Endothelial cell (in vitro differentiated cells): Measurements from ENCODE around the gene HTRA1. TPM values are rescaled to one million over a fixed set of nuclear protein-coding genes. Genes with fewer than 3 reads are reported as not detected.

Experiments
- DNase-seq: peaks from one replicate; pipeline ENCODE4 v3.0.0; 2021; ENCODE audit warnings: low spot score
- H3K27ac Mint-ChIP-seq: one replicate; pipeline ENCODE4 v1.8.0; 2021; ENCODE audit warnings: mixed read lengths, inconsistent platforms; ENCODE audit not compliant: unreplicated experiment
- H3K27me3 Mint-ChIP-seq: one replicate; pipeline ENCODE4 v1.8.0; 2021; ENCODE audit warnings: mild to moderate bottlenecking, moderate library complexity, mixed read lengths, inconsistent platforms; ENCODE audit not compliant: unreplicated experiment
- H3K36me3 Mint-ChIP-seq: one replicate; pipeline ENCODE4 v1.8.0; 2021; ENCODE audit warnings: mild to moderate bottlenecking, low read depth, mixed read lengths, inconsistent platforms; ENCODE audit not compliant: unreplicated experiment
- H3K4me1 Mint-ChIP-seq: one replicate; pipeline ENCODE4 v1.8.0; 2021; ENCODE audit warnings: mild to moderate bottlenecking, mixed read lengths, inconsistent platforms; ENCODE audit not compliant: unreplicated experiment
- H3K4me3 Mint-ChIP-seq: one replicate; pipeline ENCODE4 v1.8.0; 2021; ENCODE audit warnings: mild to moderate bottlenecking, mixed read lengths, inconsistent platforms; ENCODE audit not compliant: unreplicated experiment
- H3K9me3 Mint-ChIP-seq: one replicate; pipeline ENCODE4 v1.8.0; 2021; ENCODE audit warnings: mixed read lengths, inconsistent platforms; ENCODE audit not compliant: unreplicated experiment
- total RNA-seq: library from RNA; stranded (reverse); fragmentation: NEBNext Ultra II Directional; extraction: Animal tissue kit (Norgen Biotek cat#: 25700); gene quantifications from one replicate; pipeline ENCODE4 v1.2.1, GENCODE V29; 2021; ENCODE audit not compliant: unreplicated experiment
- TF ChIP-seq, protein P1 (sequence below): fragments of 200-600 bp; sonication (generic); IDR thresholded peaks from one replicate; pipeline ENCODE4 v1.5.0; 2021; ENCODE audit warnings: antibody characterized with exemption; ENCODE audit not compliant: unreplicated experiment

The HTRA1 gene
- total RNA-seq, 1 donor from 2014 or later: 72.3 TPM

DNA sequence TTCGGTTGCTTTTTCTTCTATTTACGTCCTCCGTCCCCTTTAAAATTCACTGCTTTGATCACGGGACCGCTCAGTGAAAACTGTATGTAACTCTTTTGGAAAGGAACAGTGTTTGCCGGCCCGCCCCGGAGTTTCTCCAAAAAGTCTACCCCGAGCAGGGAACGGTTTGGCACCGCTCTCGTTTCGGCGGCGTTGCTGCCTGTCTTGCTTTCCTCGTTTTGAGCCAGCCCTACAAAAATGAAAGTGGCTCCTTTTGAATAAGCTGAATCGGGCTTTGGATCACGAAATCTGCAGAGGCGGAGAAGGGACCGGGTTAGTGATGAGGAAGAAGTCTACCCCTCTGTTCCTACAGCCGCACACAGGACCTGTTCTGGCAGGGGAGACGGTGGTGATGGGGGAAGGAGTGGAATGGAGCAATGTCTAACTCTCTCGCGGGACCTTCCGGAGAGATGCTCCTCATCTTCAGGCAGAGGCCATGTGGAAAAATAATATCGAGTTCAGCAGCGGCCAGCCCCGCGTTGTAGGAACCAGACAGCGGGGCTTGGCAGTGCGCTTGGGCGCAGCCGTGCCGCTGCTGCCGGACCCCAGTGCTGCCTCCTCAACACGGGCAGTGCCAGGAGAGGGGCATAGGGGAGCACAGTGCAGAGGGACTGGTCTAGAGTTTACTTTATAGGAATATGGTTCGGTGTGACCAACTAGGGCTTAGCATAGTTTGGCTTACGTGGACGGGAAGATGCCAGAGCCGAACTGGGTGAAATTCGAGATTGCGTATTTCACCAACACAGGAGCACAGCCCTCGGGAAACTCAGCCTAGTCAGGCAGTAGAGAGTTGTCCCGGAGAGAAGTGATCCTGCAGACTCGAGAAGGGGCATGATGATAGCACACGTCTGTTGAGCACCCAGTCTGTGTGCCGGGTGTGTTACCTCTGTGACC lies 1.4 kb downstream of the HTRA1 start:
- no peak for DNase-seq
- TF ChIP-seq, protein P1, sequence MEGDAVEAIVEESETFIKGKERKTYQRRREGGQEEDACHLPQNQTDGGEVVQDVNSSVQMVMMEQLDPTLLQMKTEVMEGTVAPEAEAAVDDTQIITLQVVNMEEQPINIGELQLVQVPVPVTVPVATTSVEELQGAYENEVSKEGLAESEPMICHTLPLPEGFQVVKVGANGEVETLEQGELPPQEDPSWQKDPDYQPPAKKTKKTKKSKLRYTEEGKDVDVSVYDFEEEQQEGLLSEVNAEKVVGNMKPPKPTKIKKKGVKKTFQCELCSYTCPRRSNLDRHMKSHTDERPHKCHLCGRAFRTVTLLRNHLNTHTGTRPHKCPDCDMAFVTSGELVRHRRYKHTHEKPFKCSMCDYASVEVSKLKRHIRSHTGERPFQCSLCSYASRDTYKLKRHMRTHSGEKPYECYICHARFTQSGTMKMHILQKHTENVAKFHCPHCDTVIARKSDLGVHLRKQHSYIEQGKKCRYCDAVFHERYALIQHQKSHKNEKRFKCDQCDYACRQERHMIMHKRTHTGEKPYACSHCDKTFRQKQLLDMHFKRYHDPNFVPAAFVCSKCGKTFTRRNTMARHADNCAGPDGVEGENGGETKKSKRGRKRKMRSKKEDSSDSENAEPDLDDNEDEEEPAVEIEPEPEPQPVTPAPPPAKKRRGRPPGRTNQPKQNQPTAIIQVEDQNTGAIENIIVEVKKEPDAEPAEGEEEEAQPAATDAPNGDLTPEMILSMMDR: no peak
- H3K27ac Mint-ChIP-seq: no peak overlapping the region
- H3K4me3 Mint-ChIP-seq: peak overlapping the region; percentile 94
- H3K4me1 Mint-ChIP-seq: peaks cover 15% of the 10 kb centered on the region
- H3K27me3 Mint-ChIP-seq: peaks cover 12% of the 10 kb centered on the region
- peaks cover 6% of the 10 kb centered on the region for H3K36me3 Mint-ChIP-seq
- H3K9me3 Mint-ChIP-seq: no peaks in the 10 kb centered on the region

DNA sequence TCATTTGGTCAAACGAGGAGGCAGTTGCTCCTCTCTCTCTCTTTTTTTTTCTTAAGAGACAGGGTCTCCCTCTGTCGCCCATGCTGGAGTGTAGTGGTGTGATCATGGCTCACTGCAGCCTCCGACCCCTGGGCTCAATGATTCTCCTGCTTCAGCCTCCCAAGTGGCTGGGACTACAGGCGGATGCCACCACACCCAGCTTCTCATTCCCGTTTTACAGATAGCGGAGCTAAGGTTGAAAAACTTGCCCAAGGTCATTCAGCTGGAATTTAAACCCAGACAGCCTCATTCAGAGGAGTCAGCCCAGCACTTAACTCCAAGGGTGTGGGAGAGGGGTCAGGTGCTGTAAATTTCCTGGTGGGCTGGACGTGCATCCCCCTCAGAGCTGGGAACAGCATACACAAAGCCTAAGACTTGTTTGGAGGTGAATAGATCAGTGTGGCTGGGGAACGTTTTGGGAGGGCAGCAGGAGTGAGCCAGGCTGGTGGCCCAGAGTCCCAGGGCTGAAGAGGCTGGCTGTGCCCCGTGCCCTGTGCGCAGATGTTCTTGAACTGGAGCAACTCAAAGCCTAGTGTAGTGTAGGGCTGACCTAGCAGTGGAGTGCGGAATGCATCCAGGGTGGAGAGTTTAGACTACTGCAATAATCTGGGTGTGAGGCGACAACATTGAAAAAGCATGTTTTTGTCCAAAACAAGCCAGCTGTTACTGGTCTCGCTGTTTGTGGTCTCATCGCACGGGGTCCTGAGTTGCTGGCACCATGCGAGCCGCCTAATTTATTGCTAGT lies 2.3 kb downstream of the HTRA1 start:
- Mint-ChIP-seq H3K27ac (no peak overlapping the region), H3K9me3 (no peaks in the 10 kb centered on the region), H3K27me3 (peaks cover 11% of the 10 kb centered on the region), H3K4me3 (peak overlapping the region; percentile 71), H3K4me1 (peaks cover 11% of the 10 kb centered on the region), H3K36me3 (peaks cover 6% of the 10 kb centered on the region)
- DNase-seq: no peak
- TF ChIP-seq, protein P1: no peak

DNA sequence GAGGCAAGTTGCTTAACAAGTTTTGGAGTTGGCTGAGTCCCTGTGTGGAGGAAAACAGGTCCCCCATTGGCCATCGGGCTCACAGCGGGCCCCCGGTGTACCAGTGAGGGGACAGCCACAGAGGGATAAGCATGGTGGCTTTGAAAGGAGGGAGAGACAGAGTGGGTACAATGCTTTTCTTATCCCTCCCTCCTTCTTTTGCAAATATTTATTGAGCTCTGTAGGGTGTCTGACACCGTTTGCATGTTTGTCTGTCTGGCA lies 2.8 kb downstream of the HTRA1 start:
- no peak for DNase-seq
- Mint-ChIP-seq H3K9me3 (no peaks in the 10 kb centered on the region), H3K27ac (no peak overlapping the region), H3K4me3 (no peak overlapping the region), H3K36me3 (peaks cover 6% of the 10 kb centered on the region), H3K4me1 (peaks cover 11% of the 10 kb centered on the region), H3K27me3 (peaks cover 10% of the 10 kb centered on the region)
- TF ChIP-seq, protein P1: no peak

DNA sequence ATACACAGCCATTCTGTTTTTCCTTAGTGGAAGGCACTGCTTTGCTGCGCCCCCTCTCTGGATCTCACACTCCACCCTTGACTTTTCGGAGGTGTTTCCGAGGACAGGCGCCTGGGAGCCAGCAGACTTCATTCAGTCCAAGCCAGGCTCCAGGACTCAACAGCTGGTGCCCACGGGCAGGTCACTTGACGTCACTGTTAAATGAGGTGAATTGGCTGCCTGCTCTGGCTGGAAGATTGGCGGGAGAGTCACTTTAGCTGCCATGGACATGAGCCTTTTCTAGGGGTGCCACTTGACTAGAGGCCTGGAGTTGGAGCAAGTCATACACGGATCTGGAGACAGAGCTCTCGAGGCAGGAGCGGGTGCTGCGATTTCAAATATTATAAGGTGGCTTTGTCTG lies 3.2 kb downstream of the HTRA1 start:
- Mint-ChIP-seq H3K4me3 (no peak overlapping the region), H3K4me1 (peaks cover 11% of the 10 kb centered on the region), H3K27me3 (peaks cover 10% of the 10 kb centered on the region), H3K27ac (no peak overlapping the region), H3K9me3 (no peaks in the 10 kb centered on the region), H3K36me3 (peaks cover 6% of the 10 kb centered on the region)
- TF ChIP-seq, protein P1: no peak
- no peak for DNase-seq
